ENCODE measurements around the gene ICAM3. TPM values are rescaled to one million over a fixed set of nuclear protein-coding genes. Genes with fewer than 3 reads are reported as not detected.

ICAM3 gene
- total and polyA plus RNA-seq, 10 of the 15 experiments (the other 5 are each of a cell fraction or from before 2014, with no cell fraction given) = 5.5 to 152 (median 90.7) TPM

- in situ Hi-C loops (cut with MboI) = no loop called here
- Histone ChIP-seq H3K9ac (ENCODE audit: control insufficient read depth, insufficient read depth, low read length) (peak overlapping the region; percentile 49; the same call in 1 of the 2 replicates), H3K36me3 (ENCODE audit: control insufficient read depth in 2 of 2, insufficient read depth in 2 of 2, low read length in 1 of 2) (peaks cover 21% of the 10 kb centered on the region in 2 experiments; a peak in 3 of 4 replicates), H3K9me3 (replicated peaks; ENCODE audit: control insufficient read depth, insufficient read depth, low read length) (no peaks in the 10 kb centered on the region; the same call in 2 of the 3 replicates), H4K20me1 (ENCODE audit: control insufficient read depth, insufficient read depth) (peaks cover 9% of the 10 kb centered on the region; the same call in 1 of the 2 replicates), H3K79me2 (ENCODE audit: control insufficient read depth, insufficient read depth, low read length) (no peaks in the 10 kb centered on the region), H3K4me2 (ENCODE audit: control insufficient read depth, insufficient read depth) (peak overlapping the region; percentile 98), H3K4me3 (peak overlapping the region; percentile 77), H3K4me1 (ENCODE audit: control insufficient read depth, insufficient read depth, low read length) (peaks cover 73% of the 10 kb centered on the region), H2AFZ (ENCODE audit: control insufficient read depth, low read depth, low read length) (peak overlapping the region; percentile 94), H3K27ac (ENCODE audit: control insufficient read depth, insufficient read depth) (peak overlapping the region; percentile 24; the same call in 1 of the 2 replicates), H3K27me3 (replicated peaks in 1 of 2; ENCODE audit: control insufficient read depth in 2 of 2, insufficient read depth in 2 of 2, low read length in 1 of 2) (peaks cover 1 to 15% of the 10 kb centered on the region in 2 experiments)
- ATAC-seq (peak; percentile 58), DNase-seq (ENCODE audit: low read depth, low spot score) (no peak), FAIRE-seq (peak; percentile 75)
- SMC1A ChIA-PET (ENCODE audit: uncharacterized antibody, unreplicated experiment) = interaction anchor here (0.7 to 3.7 kb wide), 13 partner anchors 9 to 102 kb away, joined by 3 to 50 read pairs (median 4); partner anchors contain the start of genes ICAM1 and TYK2
- intact Hi-C loops (cut with micrococcal nuclease; ENCODE audit: unreplicated experiment) = no loop called here
- POLR2A ChIA-PET = interaction anchor here (0.6 to 5.5 kb wide), 18 partner anchors 8 to 280 kb away, joined by 3 to 69 read pairs (median 4); partner anchors contain the start of genes CDC37, CDKN2D, FDX2 and ICAM1
- TF ChIP-seq SMARCA5 (IDR thresholded peaks at IDR 0.05) (0 out of 2 replicates have a peak, but pooled peaks have one; percentile 26), NFYB (IDR thresholded peaks at IDR 0.05; ENCODE audit: insufficient read depth, low read depth, low read length) (peak; percentile 74), NBN (IDR thresholded peaks at IDR 0.05) (peak; percentile 33; the same call in 1 of the 2 replicates), POLR2AphosphoS5 (IDR thresholded peaks at IDR 0.05; ENCODE audit: low read length) (no peak), KLF5 (IDR thresholded peaks at IDR 0.05; ENCODE audit: partially characterized antibody) (peak; percentile 31), CREB1 (IDR thresholded peaks at IDR 0.05; ENCODE audit: low read depth) (0 out of 2 replicates have a peak, but pooled peaks have one; percentile 2), ZNF274 (IDR thresholded peaks at IDR 0.05; ENCODE audit: insufficient read depth, insufficient read length) (no peak), CEBPB (IDR thresholded peaks at IDR 0.05; ENCODE audit: borderline replicate concordance in 1 of 2, low read depth in 2 of 2, low read length in 2 of 2) (no peak), STAT1 (conservative IDR thresholded peaks at IDR 0.05) (0 out of 2 replicates have a peak, but pooled peaks have one; percentile 23), CHD2 (IDR thresholded peaks at IDR 0.05; ENCODE audit: borderline replicate concordance, low read depth, low read length) (0 out of 2 replicates have a peak, but pooled peaks have one; percentile 2)
- CTCF ChIA-PET = interaction anchor here (0.7 to 5.9 kb wide), 13 partner anchors 9 to 190 kb away, joined by 3 to 72 read pairs (median 5); partner anchors contain the start of genes ICAM1 and TYK2
- WGBS (ENCODE audit: insufficient coverage, insufficient replicate concordance, low lambda C conversion rate, missing lambda C conversion rate) = 2% methylated on average over 23 of the region's 23 CpGs
- RAD21 ChIA-PET (ENCODE audit: unreplicated experiment) = interaction anchor here (0.9 to 5.4 kb wide), 16 partner anchors 9 to 115 kb away, joined by 3 to 119 read pairs (median 4); partner anchors contain the start of genes CDC37, ICAM1, MRPL4 and RAVER1
- no TSS peak for BruUV-seq (replicated peaks)
Observed at GRCh38 chr19:10288662-10289166, 50.7 kb downstream of the ICAM3 start.
